ENCODE measurements around the gene MPC1L. TPM values are rescaled to one million over a fixed set of nuclear protein-coding genes. Genes with fewer than 3 reads are reported as not detected.

MPC1L gene
- total and polyA plus RNA-seq, 2 of the 8 experiments (the other 6 are each of a cell fraction or from before 2014, with no cell fraction given): not detected

DNA sequence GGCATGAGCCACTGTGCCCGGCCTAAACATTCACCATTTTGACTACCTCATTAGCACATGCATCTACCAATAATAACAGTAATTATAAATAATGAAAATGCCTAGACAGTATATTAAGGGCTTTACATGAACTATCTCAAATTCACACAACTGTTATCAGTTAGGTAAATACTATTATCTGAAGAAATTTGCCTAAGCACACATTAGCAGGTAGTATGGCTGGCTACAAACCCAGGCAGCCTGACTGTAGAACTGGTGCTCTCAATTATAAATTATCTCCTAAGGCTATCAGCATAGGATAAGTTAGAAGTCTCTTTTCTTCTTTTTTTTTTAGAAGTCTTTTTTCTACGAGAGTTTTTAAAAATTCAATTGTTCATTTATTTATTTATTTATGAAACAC, 38.3 kb downstream of the MPC1L start (continued):
- TF ChIP-seq SIX5 (IDR thresholded peaks at IDR 0.05; ENCODE audit: low read depth, low read length) (no peak), CTBP2 (IDR thresholded peaks at IDR 0.05; ENCODE audit: borderline replicate concordance, insufficient read depth, insufficient read length, low read length) (no peak), TAF1 (IDR thresholded peaks at IDR 0.05; ENCODE audit: low read depth, low read length) (no peak), EP300 (IDR thresholded peaks at IDR 0.05; ENCODE audit: borderline replicate concordance in 1 of 2, low read depth in 2 of 2, low read length in 2 of 2) (no peak), MAFK (IDR thresholded peaks at IDR 0.05; ENCODE audit: low read depth, low read length) (no peak), RXRA (IDR thresholded peaks at IDR 0.05; ENCODE audit: insufficient read depth, low read depth, low read length) (no peak), PHF8 (conservative IDR thresholded peaks at IDR 0.05; ENCODE audit: low read depth, low read length) (no peak)
